ENCODE results near the gene PTPRG. TPM values are rescaled to one million over a fixed set of nuclear protein-coding genes. Genes with fewer than 3 reads are reported as not detected.

The PTPRG gene
- total RNA-seq, 4 donors from 2014 or later, result 33.5 to 56.6 (median 46.9) TPM

- no peak for TF ChIP-seq POLR2A (IDR thresholded peaks at IDR 0.05)
These were observed 684.7 kb downstream of the PTPRG start for GRCh38 chr3:62246094-62246493.

GRCh38 chr3:62246985-62247384, 685.6 kb downstream of the PTPRG start:
- no peak for DNase-seq
- Histone ChIP-seq H3K36me3 (no peaks in the 10 kb centered on the region), H3K27me3 (no peaks in the 10 kb centered on the region), H3K9me3 (no peaks in the 10 kb centered on the region), H3K4me3 (no peak overlapping the region), H3K4me1 (no peaks in the 10 kb centered on the region), H3K27ac (no peak overlapping the region)
- TF ChIP-seq CTCF (IDR thresholded peaks at IDR 0.05), result no peak
- TF ChIP-seq POLR2A (IDR thresholded peaks at IDR 0.05), result no peak

More at GRCh38 chr3:62246094-62246493, 684.7 kb downstream of the PTPRG start:
- no peak for DNase-seq
- Histone ChIP-seq H3K27me3 (no peaks in the 10 kb centered on the region), H3K36me3 (no peaks in the 10 kb centered on the region), H3K9me3 (no peaks in the 10 kb centered on the region), H3K27ac (no peak overlapping the region), H3K4me3 (no peak overlapping the region), H3K4me1 (no peaks in the 10 kb centered on the region)

GRCh38 chr3:62248734-62249483, 687.5 kb downstream of the PTPRG start:
- Histone ChIP-seq H3K27ac (no peak overlapping the region), H3K36me3 (no peaks in the 10 kb centered on the region), H3K27me3 (no peaks in the 10 kb centered on the region), H3K4me1 (no peaks in the 10 kb centered on the region), H3K4me3 (no peak overlapping the region), H3K9me3 (no peaks in the 10 kb centered on the region)
- TF ChIP-seq CTCF (IDR thresholded peaks at IDR 0.05) (no peak), POLR2A (IDR thresholded peaks at IDR 0.05) (no peak)
- no peak for DNase-seq

- DNase-seq, result no peak
- no peak overlapping the region for H3K27ac ChIP-seq
- TF ChIP-seq CTCF (IDR thresholded peaks at IDR 0.05) (no peak), POLR2A (IDR thresholded peaks at IDR 0.05) (no peak)
- H3K27me3 ChIP-seq, result no peaks in the 10 kb centered on the region
- H3K36me3 ChIP-seq, result no peaks in the 10 kb centered on the region
- H3K4me3 ChIP-seq, result no peak overlapping the region
- no peaks in the 10 kb centered on the region for H3K9me3 ChIP-seq
- no peaks in the 10 kb centered on the region for H3K4me1 ChIP-seq
These were observed 688.1 kb downstream of the PTPRG start for GRCh38 chr3:62249484-62249776.

GRCh38 chr3:62249855-62250543, 688.6 kb downstream of the PTPRG start:
- Histone ChIP-seq H3K9me3 (no peaks in the 10 kb centered on the region), H3K36me3 (no peaks in the 10 kb centered on the region), H3K27ac (no peak overlapping the region), H3K4me1 (no peaks in the 10 kb centered on the region), H3K27me3 (no peaks in the 10 kb centered on the region), H3K4me3 (no peak overlapping the region)
- no peak for DNase-seq
- TF ChIP-seq CTCF (IDR thresholded peaks at IDR 0.05) (no peak), POLR2A (IDR thresholded peaks at IDR 0.05) (no peak)

GRCh38 chr3:62252438-62253157, 691.2 kb downstream of the PTPRG start:
- DNase-seq, result no peak
- Histone ChIP-seq H3K9me3 (no peaks in the 10 kb centered on the region), H3K4me3 (no peak overlapping the region), H3K36me3 (no peaks in the 10 kb centered on the region), H3K27ac (no peak overlapping the region), H3K4me1 (no peaks in the 10 kb centered on the region), H3K27me3 (no peaks in the 10 kb centered on the region)
- TF ChIP-seq CTCF (IDR thresholded peaks at IDR 0.05), result no peak
- no peak for TF ChIP-seq POLR2A (IDR thresholded peaks at IDR 0.05)
